ELF-1 (cell line): ENCODE data around the gene MIF4GD.
"Not testable (repeated sequence)": the region's sequence is repeated elsewhere in the genome, so short reads cannot be mapped to it uniquely, and the experiment has no call there.

ENCODE experiments used
- DNase-seq: peaks from one replicate; pipeline ENCODE4 v3.0.0-alpha.2; 2016; ENCODE audit warnings: low read depth, low spot score

The MIF4GD gene

DNA sequence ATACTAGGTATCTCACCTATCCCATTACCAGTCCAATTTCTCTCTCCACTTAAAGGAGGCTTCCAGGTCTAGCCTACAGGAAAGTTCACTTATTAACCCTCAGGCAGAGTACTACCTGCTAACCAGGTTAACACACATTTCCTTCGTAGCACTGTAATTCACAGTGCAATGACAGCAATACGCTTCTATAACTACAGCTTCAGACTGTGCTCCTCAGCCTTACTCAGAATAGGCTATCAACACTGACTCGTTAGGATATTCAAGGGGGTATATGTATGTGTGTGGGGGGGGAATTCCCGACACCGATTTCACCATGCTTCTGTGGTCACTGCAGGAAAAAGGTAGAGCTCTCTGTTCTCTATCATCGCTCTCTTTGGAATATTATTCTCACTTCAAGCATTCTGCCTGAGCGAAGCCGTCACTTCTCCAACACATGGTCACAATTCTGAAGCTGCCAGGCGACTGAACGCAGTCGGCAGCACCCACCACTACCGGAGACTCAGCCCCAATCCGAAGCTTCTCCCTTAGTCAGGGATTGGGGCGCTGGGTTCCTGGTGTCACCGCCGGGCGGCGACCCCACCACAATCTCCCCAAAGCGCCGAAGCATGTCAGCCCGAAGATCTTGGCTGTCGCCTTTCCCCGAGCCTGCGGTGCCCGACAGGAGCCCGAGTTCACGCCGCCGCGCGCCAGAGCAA, 10.2 kb downstream of the MIF4GD start:
- no peak for DNase-seq

DNA sequence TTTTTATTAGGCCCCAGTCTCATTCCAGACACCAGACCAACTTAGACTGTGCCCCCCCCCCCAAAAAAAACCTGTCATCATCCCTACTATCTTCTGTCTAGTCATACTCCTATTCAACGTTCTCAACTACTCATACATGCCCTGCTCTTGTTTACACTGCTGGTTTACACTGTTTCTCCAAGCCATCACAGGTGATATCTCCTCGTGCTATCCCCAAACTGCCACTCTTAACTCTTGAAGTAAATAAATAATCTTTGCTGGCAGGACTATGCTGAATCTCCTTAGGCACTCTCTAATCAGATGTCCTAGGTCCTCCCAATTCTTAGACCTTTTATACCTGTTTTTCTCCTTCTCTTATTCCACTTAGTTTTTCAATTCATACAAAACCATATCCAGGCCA, 13.8 kb downstream of the MIF4GD start:
- DNase-seq, result not testable (repeated sequence)

DNA sequence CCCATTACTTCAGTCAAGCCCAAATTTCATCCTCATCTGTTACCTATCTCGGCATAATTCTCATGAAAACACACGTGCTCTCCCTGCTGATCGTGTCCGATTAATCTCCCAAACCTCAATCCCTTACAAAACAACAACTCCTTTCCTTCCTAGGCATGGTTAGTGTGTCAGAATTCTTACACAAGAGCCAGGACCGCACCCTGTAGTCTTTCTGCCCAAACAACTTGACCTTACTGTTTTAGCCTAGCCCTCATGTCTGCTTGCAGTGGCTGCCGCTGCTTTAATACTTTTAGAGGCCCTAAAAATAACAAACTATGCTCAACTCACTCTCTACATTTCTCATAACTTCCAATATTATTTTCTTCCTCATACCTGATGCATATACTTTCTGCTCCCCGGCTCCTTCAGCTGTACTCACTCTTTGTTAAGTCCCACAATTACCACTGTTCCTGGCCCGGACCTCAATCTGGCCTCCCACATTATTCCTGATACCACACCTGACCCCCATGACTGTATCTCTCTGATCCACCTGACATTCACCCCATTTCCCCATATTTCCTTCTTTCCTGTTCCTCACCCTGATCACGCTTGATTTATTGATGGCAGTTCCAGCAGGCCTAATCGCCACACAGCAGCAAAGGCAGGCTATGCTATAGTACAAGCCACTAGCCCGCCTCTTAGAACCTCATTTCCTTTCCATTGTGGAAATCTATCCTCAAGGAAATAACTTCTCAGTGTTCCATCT, 14.9 kb downstream of the MIF4GD start:
- DNase-seq, result not testable (repeated sequence)

DNA sequence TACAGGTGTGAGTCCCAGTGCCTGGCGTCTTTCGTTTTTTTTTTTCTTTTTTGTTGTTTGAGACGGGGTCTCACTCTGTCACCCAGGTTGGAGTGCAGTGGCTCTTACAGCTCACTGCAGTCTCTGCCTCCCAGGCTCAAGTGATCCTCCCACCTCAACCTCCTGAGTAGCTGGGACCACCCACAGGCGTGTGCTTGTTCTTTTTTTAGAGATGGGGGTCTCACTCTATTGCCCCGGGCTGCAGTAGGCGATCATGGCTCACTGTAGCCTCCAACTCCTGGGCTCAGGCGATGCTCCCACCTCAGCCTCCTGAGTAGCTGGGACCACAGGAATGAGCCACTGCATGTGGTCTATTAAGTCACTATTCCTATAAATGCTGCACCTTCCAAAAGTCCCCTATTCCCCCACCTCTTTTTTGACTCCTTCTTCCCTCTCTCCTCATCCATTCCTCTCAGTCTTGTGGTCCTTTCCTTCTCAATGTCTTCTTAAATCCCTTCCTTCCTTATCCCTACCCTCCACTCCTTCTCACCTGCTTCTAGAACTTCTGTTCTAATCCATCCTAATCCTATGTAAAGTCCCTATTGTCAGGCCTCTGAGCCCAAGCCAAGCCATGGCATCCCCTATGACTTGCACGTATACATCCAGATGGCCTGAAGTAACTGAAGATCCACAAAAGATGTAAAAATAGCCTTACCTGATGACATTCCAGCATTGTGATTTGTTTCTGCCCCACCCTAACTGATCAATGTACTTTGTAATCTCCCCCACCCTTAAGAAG, 18.8 kb downstream of the MIF4GD start:
- no peak for DNase-seq

DNA sequence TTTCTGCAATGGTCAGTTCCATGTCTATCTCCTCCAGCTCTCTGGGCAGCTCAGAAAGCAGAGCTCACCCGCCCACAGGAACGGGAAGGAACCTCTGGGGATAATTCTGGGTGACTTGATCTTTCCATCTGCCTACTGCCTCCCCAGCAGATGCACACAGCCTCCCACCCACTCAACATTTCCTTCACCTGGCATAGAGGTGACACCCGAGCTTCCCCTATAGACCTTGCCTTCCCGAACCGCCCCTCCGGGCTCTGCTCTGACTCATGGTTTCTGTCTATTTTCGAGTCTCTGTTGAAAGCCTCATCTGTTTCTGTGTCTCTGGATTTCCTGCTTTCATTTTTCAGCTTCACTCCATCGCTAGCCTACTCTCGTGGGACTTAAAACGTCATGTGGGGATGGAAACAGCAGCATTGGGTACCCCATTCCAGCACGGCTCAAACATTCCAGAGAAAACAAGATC, 21.0 kb downstream of the MIF4GD start:
- peak; percentile 37 for DNase-seq

DNA sequence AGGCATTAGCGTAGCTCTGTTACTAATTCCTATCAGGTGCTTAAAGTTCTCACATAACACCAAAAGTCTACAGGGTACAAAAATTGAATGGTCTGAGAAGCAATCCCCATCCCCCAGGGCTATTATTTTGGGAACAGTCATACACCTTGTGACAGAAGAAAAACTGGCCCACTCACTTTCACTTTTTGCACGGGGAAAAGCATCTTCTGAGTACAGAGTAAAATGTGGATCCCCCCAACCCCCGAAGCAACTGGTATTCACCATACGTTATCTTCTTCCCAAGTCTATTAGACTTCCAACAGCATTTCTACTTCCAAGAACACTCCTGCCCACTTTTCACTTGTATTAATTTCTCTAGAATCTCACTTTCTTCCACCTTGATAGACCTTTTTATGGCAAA, 21.5 kb downstream of the MIF4GD start:
- no peak for DNase-seq

DNA sequence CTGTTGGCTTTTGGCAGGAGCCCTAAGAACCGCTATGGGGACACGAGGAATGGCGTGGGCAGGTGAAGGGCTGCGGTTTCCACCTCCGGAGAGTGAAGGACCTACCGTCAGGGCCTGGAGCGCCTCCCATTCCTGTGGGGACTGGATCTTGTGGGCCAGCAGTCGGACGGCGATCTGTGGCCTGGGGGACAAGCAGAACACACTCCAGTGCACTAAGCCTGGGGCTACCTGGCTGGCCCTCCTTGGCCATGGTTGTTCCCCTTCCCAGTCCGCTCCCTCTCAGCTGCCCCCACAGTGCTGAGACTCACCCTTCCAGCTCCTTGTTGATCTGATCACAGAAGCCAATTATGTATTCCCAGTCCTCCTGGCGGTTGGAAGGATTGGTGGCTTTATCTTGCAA, 24.6 kb downstream of the MIF4GD start:
- DNase-seq, result peak; percentile 75

DNA sequence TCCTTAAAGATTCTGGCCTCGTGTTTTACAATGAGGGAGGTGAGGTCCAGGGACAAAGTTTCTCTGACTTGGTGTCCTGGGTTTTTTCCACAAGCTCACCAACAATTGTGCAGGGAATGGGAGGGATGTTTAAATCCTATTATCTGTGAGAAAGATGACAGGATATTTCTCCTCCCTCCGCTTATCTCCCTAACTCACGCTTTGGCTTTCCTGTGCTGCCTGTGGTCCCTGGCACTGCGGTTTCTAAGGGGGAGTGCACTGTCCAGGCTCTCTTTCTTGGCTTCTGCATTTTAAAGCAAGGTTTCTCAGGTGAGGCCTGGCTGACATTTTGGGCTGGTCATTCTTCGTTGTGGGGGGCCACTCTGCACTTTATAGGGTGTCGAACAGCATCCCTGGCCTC, 26.0 kb downstream of the MIF4GD start:
- no peak for DNase-seq

DNA sequence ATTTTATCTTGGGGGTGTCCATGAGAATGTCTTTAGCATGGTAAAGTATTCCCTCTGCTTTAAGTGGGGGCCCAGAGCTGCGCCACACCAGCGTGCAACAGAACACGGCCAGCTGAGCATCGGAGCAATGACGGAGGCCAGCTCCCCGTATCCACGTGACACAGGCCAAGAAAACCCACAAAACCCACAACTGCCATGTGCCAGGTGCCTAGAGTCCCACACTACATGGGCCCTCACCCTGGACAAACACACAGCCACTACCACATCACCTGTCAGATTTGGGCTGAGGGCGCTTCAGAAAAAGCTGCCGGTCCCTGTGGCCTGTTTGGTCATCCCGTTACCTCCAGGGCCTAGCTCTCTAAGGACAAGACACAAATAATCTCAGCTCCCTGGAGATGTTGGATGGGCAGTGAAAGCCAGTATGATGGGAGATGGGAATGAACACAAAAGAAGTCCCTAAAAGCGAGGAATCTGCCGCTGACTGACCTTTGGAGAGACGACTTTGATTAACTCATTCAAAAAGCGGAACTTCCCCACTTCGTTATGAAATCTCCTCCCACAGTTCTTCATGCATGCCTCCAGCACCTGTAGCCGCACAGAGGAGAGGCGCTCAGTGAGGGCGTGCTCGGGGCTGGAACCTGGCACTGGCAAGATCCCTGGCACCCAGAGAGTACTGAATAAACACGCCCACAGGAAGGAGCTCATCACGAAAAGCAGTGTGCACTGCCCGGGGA, 26.7 kb downstream of the MIF4GD start:
- DNase-seq, result no peak

DNA sequence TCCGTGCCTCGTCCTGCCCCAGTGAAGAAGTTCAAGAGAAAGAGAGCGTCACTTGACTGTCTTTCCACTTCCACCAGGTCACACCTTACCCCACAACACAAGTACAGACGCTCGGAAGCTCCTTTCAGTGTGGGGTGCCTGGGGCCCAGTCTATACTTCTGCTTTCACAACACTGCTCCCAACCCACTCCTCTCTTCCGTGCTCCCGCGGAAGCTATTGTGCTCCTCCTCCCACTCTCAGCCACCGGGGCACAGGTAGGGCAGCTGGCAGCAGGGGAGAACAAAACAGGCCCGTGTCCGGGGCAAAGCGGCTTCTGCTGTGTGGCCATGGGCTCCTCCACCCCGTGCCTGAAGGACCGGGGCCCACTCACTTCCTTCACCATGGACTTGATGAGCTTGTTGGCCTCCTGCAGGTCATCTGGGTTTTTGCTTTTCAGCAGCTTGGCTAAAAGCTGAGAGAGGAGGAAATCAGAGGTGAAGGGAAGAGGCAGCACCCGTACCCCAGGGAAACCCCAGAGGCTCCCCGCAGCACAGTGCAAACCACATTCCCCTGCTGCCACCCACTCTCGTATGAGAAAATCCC, 28.5 kb downstream of the MIF4GD start:
- DNase-seq, result no peak

DNA sequence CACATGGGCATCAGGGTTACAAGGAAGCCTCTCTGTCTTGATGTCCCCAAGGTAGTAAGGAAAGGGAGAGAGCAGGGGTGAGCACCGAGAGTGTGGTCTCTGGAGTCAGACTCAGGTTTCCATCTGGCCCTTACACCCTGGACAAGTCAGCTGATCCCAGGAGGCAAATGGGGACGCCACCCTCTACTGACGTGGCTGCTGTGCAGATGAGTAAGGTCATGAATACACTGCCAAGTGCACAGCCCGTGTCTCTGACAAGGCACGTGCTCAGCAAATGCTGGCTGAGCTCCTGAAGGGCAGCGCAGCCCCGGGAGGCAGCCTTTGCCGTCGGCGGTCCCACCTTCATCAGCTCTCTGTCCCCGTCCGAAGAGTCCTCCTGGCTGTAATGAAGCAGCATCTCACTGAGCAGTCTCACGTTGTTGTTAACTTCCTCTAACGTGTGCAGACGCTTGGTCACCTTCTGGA, 29.0 kb downstream of the MIF4GD start:
- no peak for DNase-seq

DNA sequence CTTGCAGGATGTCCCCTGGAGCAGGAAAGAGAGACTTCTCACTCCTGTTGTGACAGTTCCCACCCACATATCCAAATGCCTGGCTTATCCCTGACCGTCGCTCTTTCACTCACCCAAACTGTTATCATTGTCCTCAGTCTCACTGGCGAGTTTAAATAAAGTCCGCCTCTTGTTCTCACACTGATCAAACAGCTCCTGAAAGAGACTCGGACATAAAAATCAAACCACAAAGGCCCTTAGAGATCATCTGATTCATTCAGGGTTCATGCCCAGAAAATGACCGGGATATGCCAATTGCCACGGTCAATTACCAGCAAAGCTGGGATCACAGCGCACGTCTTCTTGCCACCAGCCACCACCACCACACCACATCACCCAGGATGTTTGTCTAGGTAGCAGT, 29.5 kb downstream of the MIF4GD start:
- no peak for DNase-seq

DNA sequence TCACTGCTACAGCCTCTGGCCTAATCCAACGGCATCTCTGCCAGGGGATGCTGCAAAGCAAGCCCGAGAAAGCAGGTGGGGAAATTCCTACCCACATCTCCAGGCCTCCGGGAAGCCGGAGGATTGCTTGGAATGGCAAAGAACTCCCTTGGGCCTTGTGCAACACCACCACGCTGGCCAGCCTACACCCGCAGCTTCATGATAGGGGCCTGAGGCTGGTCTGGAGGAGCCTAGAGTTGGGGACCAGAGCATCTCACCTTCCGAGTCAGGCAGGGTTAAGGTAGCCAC, 29.9 kb downstream of the MIF4GD start:
- no peak for DNase-seq

DNA sequence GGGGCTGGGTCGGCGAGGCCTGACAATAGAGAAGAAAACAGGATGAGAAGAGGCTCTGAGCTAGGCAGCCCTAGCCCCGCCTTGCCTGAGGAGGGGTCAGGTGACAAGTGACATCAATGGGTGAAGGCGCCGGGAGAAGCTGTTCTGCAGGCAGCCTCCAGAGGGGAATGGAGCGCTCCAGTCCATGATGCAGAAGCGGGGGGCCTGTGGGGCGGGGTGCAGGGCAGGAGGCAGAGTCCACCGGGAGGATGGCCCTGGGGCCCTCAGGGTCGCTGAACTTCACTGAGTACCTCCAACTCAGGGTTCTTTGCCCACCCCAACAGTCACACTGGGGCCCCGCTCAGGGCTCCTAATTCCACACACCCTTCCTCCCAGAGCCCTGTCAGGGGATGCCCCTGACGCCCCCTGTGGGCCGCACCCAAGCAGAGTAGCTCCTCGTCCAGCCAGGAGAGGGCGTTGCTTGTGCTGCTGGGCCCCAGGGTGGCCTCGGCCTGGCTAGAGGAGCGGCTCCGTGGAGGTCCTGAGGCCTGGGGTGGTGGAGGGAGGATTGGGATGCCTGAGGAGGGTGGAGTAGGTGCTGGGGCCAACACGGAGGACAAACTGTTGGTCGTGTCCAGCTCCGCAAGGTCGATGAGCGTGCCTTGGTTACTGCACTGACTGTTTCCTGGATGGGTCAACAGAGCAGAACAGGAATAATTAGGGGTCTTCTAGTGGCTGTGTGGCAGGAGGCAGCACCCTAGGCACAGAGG, 30.5 kb downstream of the MIF4GD start:
- peak; percentile 89 for DNase-seq

DNA sequence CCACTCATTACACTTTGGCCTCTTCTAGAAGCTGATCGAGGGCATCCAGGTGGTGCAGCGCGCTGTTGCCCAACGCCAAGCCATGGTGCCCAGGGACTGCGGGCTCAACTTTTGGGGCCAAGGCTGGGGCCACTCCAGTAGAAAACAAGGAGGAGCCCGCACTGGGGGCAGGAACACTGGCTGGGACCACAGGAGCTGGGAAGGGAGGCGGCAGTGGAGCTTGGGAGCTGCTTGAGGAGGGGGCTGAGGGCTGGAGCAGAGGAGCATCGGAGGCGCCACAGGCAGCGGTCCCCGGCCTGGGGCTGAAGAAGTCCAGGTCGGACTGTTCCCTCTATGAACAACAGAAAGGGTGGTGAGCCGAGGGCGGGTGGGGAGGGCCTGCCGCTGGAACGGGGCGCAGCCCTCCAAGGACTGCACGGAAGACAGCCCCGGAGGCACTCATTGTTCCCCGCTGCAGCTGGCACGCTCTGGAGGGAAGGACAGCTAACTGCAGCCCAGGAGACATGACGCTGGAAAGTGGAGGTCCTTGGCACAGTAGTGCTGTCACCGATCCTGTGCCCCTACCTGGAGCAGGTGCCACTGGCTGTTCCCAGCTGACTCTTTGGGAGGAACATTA, 31.1 kb downstream of the MIF4GD start:
- DNase-seq, result no peak

DNA sequence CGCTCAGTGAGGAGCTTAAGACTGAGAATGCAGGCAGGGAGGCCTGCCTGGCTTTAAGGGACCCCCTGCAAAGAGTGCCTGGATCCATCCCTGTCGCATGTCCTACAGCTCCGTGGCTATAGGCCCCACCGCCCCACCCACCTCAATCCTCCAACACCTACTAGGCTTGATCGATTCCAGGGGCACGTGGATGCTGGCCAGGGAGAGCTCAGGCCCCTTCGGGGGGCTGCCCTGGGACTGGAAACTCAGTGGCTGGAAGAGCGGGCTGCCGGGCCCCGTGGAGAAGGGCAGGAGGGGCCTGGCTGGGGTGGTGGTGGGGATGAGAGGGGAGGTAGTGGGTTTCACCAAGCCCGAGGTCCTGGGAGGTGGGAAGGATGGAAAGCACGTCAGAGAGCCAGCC, 31.8 kb downstream of the MIF4GD start:
- DNase-seq, result no peak

DNA sequence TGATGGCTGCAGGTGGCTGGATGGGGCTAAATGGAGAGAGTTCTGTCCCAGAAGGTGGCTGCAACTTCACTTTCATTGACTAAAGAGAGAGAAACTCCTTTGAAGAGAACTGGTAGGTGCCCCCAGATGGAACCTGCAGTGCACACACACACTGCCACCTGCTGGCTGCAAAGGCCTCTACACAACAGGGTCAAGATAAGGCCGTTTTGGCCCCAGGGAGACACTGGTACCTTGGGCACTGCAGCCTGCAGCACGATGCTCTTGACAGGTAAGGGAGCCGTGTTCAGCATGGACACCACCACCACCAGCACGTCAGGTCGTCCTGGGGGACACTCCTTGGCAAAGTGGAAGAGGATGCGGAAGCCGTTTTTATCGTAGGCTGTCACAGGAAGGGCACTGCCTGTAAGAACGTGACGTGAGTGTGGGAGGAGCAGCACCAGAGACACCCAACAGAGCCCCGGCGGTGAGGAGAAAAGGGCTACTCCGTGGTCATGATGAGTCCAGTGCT, 32.3 kb downstream of the MIF4GD start:
- DNase-seq, result peak; percentile 74

DNA sequence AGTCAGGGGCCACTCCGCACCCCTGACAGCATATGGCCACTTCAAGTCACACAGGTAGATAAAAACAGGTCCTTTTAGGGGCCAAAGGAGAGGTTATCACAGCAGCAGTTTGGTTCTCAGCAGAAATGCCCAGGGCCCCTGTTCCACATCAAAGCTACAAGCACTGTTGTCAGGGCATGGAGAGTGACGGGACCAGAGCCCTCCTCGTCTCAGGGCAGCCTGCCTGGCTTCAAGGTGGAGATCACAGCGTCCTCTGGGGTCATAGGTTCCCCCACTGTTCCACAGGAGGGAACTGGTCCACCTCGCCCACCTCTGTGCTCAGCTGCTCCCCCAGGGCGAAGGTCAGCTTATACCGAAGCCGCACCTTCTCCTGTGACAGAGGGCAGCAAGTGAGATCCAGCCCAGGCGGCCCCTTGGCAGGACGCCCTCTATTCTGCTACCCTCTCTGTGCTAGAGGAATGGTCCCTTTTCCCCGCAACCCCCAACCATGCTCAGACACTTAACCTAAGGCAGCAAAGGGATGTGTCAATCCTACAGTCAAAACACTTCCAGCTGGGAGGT, 32.9 kb downstream of the MIF4GD start:
- no peak for DNase-seq

DNA sequence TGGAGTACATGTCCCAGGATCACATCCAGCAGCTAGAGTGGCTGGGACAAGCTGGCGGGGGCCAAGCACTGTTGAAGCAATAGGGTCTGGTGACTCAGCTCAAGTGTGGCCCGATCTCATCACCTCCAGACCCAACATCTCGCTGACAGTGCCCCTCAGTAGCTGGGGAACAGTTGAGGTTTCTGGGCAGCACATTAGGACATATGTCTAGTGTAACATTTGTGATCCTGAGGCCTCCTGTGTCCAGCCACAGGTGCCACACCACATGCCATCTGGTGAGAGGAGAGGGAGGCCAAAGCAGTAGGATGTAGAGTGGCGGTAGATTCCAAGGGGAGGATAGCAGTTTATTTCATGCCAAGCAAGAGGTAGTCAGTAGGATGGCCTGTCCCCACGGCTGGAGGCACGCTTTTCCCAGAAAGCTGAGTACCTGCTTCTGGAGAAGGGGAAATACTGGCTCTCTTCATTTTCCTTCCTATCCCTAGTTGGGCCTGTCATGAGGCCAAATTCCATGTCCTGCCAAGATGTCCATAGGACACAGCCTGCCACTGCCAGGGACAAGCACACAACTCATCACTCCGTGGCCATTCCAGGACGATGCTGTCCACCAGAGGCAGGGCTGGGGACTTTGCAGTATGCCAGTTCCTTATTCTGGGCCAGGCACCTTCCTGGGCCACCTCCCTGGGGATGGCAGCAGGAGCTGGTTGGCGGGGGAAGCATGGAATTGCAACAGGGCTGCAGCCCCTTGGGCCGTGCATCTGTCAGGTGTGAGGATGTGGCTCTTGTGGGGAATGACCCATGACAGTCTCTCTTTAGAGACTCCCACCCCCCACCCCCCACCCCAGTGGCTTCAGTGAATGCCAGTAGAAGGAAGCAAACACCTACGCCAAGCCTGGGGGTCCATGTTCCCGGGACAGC, 33.7 kb downstream of the MIF4GD start:
- DNase-seq, result no peak
